Tibial artery (tissue), 4 donors: Measurements from ENCODE around the gene NOL4L.

Experiments
- DNase-seq, 2 donors: peaks; one replicate each; pipeline ENCODE4 v3.0.0-alpha.2; 2019
- H3K27ac ChIP-seq, 2 donors: fragments of 200-600 bp; sonication (generic) in 1 of 2; 1 replicate in 1 of 2; 2 replicates in 1 of 2; pipeline ENCODE4 v1.5.1; 2018 to 2019; ENCODE audit warnings: mild to moderate bottlenecking in 1 of 2
- H3K27me3 ChIP-seq, 2 donors: fragments of 200-600 bp; sonication (generic) in 1 of 2; one replicate each; pipeline versions ENCODE4 v1.5.1 to v1.6.0; 2016 to 2019
- H3K36me3 ChIP-seq, 3 donors: fragments of 200-600 bp; sonication (generic) in 2 of 3; one replicate each; pipeline ENCODE4 v1.5.1; 2016 to 2019; ENCODE audit warnings: mild to moderate bottlenecking in 2 of 3
- H3K4me1 ChIP-seq, 4 donors: fragments of 200-600 bp; sonication (generic) in 2 of 4; 1 replicate in 3 of 4; 2 replicates in 1 of 4; pipeline ENCODE4 v1.5.1; 2016 to 2019
- H3K4me3 ChIP-seq, 2 donors: fragments of 200-600 bp; sonication (generic) in 1 of 2; 1 replicate in 1 of 2; 2 replicates in 1 of 2; pipeline ENCODE4 v1.5.1; 2018 to 2019; ENCODE audit warnings: mild to moderate bottlenecking in 2 of 2
- H3K9me3 ChIP-seq, 3 donors: fragments of 200-600 bp; sonication (generic) in 1 of 3; one replicate each; pipeline ENCODE4 v1.5.1; 2016 to 2019
- intact Hi-C: fragments of 100-400 bp; cut with DNase I; formaldehyde crosslinking; loops from one replicate; pipeline ENCODE4 v1.15.0; 2023; ENCODE audit warnings: low total_unique reads
- TF ChIP-seq, protein P1 (sequence below), 2 experiments: fragments of 200-600 bp in 1 of 2; fragments of 450-650 bp in 1 of 2; IDR thresholded peaks; one replicate each; pipeline ENCODE4 v1.5.1; 2017 to 2019; ENCODE audit warnings: antibody characterized with exemption in 2 of 2, mild to moderate bottlenecking in 1 of 2, moderate library complexity in 1 of 2

Gene NOL4L, protein sequence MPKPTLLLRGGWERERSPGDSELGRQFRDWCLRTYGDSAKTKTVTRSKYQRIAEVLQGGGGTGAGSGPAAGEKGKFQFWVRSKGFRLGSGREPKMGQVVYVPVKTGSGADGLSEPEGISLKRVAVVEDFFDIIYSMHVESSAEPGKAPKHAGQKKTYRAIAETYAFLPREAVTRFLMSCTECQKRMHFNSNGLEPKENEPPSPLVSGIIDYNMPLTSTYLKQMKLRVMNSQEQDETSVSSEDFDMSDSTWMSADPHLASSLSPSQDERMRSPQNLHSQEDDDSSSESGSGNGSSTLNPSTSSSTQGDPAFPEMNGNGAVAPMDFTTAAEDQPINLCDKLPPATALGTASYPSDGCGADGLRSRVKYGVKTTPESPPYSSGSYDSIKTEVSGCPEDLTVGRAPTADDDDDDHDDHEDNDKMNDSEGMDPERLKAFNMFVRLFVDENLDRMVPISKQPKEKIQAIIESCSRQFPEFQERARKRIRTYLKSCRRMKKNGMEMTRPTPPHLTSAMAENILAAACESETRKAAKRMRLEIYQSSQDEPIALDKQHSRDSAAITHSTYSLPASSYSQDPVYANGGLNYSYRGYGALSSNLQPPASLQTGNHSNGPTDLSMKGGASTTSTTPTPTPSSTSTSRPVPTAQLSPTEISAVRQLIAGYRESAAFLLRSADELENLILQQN

DNA sequence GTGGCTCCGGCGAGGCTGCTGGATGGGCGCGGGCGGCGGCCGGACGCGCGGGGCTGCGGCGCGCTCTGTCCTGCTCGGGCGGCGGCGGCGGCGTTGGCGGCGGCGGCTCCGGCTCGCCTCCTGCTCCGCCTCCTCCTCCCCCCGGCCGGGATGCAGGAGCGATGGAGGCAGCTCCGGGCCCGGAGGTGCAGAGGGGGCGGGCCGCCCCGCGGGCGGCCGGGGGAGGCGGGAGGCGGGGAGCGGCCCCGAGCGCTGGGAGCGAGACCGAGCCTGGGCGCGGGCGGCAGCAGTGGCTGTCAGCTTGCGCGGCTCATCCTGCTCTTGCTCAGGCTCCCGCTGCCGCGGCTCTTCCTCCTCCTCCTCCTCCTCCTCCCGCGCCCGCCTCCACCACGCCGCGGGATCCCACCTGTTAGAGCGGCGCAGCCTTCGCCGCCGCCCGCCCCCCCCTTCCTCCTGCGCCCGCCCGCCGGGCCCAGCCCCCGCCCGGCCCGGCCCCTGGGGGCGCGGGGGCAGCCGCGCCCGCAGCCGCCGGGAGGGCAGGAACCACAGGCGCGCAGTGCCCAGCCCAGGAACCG is at the start of gene NOL4L:
NOL4L (minus strand) TSS at position 323 of the 575 bp plus-strand sequence. CDS start 443 bp downstream, outside the sequence.
- peaks cover 0 to 53% of the 10 kb centered on the region in 2 donors for H3K27me3 ChIP-seq
- TF ChIP-seq, protein P1, sequence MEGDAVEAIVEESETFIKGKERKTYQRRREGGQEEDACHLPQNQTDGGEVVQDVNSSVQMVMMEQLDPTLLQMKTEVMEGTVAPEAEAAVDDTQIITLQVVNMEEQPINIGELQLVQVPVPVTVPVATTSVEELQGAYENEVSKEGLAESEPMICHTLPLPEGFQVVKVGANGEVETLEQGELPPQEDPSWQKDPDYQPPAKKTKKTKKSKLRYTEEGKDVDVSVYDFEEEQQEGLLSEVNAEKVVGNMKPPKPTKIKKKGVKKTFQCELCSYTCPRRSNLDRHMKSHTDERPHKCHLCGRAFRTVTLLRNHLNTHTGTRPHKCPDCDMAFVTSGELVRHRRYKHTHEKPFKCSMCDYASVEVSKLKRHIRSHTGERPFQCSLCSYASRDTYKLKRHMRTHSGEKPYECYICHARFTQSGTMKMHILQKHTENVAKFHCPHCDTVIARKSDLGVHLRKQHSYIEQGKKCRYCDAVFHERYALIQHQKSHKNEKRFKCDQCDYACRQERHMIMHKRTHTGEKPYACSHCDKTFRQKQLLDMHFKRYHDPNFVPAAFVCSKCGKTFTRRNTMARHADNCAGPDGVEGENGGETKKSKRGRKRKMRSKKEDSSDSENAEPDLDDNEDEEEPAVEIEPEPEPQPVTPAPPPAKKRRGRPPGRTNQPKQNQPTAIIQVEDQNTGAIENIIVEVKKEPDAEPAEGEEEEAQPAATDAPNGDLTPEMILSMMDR (IDR thresholded peaks at IDR 0.05) = no peak
- intact Hi-C loops = no loop called here
- DNase-seq = no peak
- peaks cover 0 to 29% (median 24%) of the 10 kb centered on the region in 4 donors for H3K4me1 ChIP-seq
- no peaks in the 10 kb centered on the region for H3K9me3 ChIP-seq
- no peak within 1 kb of the TSS for H3K27ac ChIP-seq
- no peaks in the 10 kb centered on the region for H3K36me3 ChIP-seq
- H3K4me3 ChIP-seq = peak within 1 kb of the TSS; percentile 52 to 71

DNA sequence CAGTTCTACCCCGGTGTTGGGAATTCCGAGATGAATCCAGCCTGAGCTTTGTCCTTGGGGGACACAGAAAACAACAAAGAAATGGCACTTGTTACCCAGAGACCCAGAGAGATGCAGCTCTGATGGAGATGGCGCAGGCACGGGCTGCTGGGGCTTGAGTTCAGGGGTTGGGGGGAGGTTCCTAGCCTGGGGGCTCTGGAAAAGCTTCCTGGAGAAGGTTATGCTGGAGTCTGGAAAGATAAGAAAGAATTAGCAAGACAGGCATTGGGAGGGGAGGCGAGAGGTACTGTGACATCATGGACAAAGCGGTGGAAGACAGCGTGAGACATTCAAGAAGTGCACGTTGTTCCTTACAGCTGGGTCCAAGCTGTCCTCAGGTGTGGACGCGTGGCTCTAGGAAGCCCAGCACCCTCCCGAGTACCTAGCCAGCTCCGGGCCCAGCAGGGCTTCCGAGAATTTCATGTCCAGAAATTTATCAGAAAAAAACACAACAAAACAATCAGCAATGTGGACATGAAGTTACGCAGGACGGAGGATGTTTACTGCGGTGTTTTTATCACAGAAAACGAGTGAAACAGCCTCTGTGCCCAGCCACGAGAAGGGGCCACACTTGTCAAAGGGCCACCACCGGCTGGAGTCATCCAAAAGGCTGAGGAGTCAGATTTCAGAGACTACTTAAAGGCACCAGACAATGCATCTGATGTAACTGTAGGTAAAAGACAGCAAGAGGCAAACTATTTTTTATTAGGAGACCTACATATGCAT is 49.1 kb upstream of the NOL4L start:
- Histone ChIP-seq H3K4me3 (no peak overlapping the region), H3K4me1 (no peaks in the 10 kb centered on the region), H3K27ac (no peak overlapping the region), H3K27me3 (peaks cover 0 to 4% of the 10 kb centered on the region in 2 donors), H3K36me3 (no peaks in the 10 kb centered on the region), H3K9me3 (no peaks in the 10 kb centered on the region)
- TF ChIP-seq, protein P1 (IDR thresholded peaks at IDR 0.05) = no peak
- DNase-seq = no peak
- intact Hi-C loops = no loop called here

DNA sequence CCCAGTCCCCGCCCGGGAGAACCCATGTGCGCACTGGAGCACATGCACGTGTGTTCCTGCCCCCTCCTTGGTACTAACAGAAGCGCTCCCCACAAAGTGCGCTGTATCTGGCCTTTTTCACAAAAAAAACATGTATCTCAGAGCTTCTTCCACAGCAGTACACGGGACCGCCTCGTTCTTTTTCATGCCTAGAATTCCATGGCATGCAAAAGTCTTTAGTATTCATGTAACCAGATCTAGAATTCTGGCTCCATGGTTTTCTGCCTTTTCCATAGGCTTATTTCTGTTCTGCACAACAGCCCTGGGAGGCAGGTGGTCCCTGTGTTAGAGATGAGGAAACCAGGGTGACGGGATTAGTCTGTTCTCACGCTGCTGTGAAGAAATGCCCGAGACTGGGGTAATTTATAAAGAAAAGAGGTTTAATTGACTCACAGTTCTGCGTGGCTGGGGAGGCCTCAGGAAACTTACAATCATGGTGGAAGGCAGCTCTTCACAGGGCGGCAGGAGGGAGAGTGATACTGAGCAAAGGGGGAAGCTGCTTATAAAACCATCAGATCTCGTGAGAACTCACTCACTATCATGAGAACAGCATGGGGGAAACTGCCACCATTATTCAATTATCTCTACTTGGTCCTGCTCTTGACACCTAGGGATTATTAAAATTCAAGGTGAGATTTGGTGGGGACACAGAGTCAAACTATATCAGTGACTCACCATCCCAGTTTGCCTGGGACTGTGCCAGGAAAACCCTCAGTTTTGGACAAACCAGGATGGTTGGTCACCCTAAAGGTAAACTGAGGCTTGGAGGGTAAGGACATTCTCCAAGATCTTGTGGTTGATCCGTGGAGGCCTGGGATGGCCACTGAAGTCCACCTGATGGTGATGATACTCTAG is 47.6 kb upstream of the NOL4L start:
- Histone ChIP-seq H3K4me1 (peaks cover 0 to 3% (median 2%) of the 10 kb centered on the region in 4 donors), H3K9me3 (no peaks in the 10 kb centered on the region), H3K27me3 (peaks cover 0 to 9% of the 10 kb centered on the region in 2 donors), H3K36me3 (no peaks in the 10 kb centered on the region), H3K4me3 (no peak overlapping the region), H3K27ac (no peak overlapping the region)
- TF ChIP-seq, protein P1 (IDR thresholded peaks at IDR 0.05) = no peak
- intact Hi-C loops = no loop called here
- no peak for DNase-seq

DNA sequence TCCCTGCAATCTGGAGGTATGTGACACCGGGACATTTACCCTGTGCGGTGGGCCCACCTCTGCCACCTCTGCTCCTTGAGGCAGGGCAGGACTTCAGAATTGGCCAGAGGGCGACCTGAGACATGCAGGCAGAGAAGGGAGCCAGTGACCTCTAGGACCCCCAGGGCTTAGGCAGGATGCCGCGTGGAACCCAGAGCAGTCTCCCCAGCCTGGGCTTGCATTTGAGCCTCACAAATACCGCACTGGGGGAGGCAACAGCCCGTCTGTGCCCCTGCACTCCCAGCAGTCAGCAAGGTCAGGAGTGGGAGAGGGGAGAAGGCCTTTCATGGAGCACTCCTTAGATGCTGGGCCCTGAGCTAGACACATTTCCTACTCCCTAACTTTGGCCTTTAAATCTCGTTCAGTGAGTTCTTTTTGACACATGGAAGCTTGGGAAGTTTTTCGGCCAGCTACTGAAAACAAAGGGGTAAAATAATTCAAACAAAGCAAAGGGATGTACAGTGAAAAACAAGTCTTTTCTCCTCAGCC is 46.9 kb upstream of the NOL4L start:
- no peak overlapping the region for H3K27ac ChIP-seq
- intact Hi-C loops = no loop called here
- H3K4me3 ChIP-seq = no peak overlapping the region
- no peaks in the 10 kb centered on the region for H3K9me3 ChIP-seq
- TF ChIP-seq, protein P1 (IDR thresholded peaks at IDR 0.05) = no peak
- H3K4me1 ChIP-seq = peaks cover 0 to 10% (median 9%) of the 10 kb centered on the region in 4 donors
- no peaks in the 10 kb centered on the region for H3K36me3 ChIP-seq
- H3K27me3 ChIP-seq = peaks cover 0 to 14% of the 10 kb centered on the region in 2 donors
- no peak for DNase-seq
